H9 (cell line): ENCODE data around the gene PRRX1. TPM values are rescaled to one million over a fixed set of nuclear protein-coding genes. Genes with fewer than 3 reads are reported as not detected.

Source experiments
- DNase-seq: peaks from one replicate; pipeline ENCODE4 v3.0.0-alpha.2; 2017
- H2AFZ ChIP-seq: one replicate; pipeline ENCODE4 v1.6.1; 2013; ENCODE audit warnings: mild to moderate bottlenecking, low read length, control low read depth, moderate library complexity
- H2AK5ac ChIP-seq: 2 replicates; pipeline ENCODE4 v1.6.1; 2013; ENCODE audit warnings: low read length, control low read depth, mixed read lengths; ENCODE audit not compliant: insufficient read length
- H2BK120ac ChIP-seq: one replicate; pipeline ENCODE4 v1.6.1; 2013; ENCODE audit warnings: low read depth, mild to moderate bottlenecking, low read length, control low read depth, inconsistent platforms; ENCODE audit not compliant: poor library complexity, severe bottlenecking
- H2BK12ac ChIP-seq: 2 replicates; pipeline ENCODE4 v1.6.1; 2013; ENCODE audit warnings: low read length, control low read depth, mixed read lengths, low read depth; ENCODE audit not compliant: insufficient read length
- H2BK15ac ChIP-seq: 2 replicates; pipeline ENCODE4 v1.6.1; 2013; ENCODE audit warnings: low read depth, low read length, control low read depth
- H2BK20ac ChIP-seq: one replicate; pipeline ENCODE4 v1.6.1; 2013; ENCODE audit warnings: low read depth, mild to moderate bottlenecking, low read length, control low read depth, inconsistent platforms; ENCODE audit not compliant: poor library complexity, severe bottlenecking
- H2BK5ac ChIP-seq: 2 replicates; pipeline ENCODE4 v1.6.1; 2013; ENCODE audit warnings: low read length, control low read depth, mixed read lengths; ENCODE audit not compliant: insufficient read length
- H3K14ac ChIP-seq: 2 replicates; pipeline ENCODE4 v1.6.1; 2013; ENCODE audit warnings: low read length, control low read depth; ENCODE audit not compliant: insufficient read depth
- H3K18ac ChIP-seq: 2 replicates; pipeline ENCODE4 v1.6.1; 2013; ENCODE audit warnings: low read depth, mild to moderate bottlenecking, mixed read lengths, low read length, control low read depth; ENCODE audit not compliant: insufficient read length
- H3K23ac ChIP-seq: 2 replicates; pipeline ENCODE4 v1.6.1; 2013; ENCODE audit warnings: low read length, control low read depth, mixed read lengths, low read depth; ENCODE audit not compliant: insufficient read length
- H3K23me2 ChIP-seq: 2 replicates; pipeline ENCODE4 v1.6.1; 2013; ENCODE audit warnings: low read depth, mild to moderate bottlenecking, mixed read lengths, low read length, control low read depth; ENCODE audit not compliant: insufficient read length, poor library complexity, severe bottlenecking
- H3K27ac ChIP-seq: 2 replicates; pipeline ENCODE4 v1.5.1; 2013; ENCODE audit warnings: low read length, control low read depth, mixed read lengths, low read depth; ENCODE audit not compliant: insufficient read length
- H3K27me3 ChIP-seq: 2 replicates; pipeline ENCODE4 v1.6.1; 2013; ENCODE audit warnings: low read length, control low read depth, inconsistent platforms; ENCODE audit not compliant: insufficient read depth
- H3K4ac ChIP-seq: 2 replicates; pipeline ENCODE4 v1.6.1; 2013; ENCODE audit warnings: low read depth, mild to moderate bottlenecking, control low read depth, inconsistent platforms, low read length, moderate library complexity
- H3K4me1 ChIP-seq: 2 replicates; pipeline ENCODE4 v1.6.1; 2013; ENCODE audit warnings: low read length, control low read depth, inconsistent platforms; ENCODE audit not compliant: insufficient read depth
- H3K4me2 ChIP-seq: 2 replicates; pipeline ENCODE4 v1.6.1; 2013; ENCODE audit warnings: low read length, control low read depth, mixed read lengths; ENCODE audit not compliant: insufficient read length, insufficient read depth
- H3K56ac ChIP-seq: 2 replicates; pipeline ENCODE4 v1.6.1; 2013; ENCODE audit warnings: low read depth, mild to moderate bottlenecking, mixed read lengths, low read length, control low read depth; ENCODE audit not compliant: insufficient read length
- H3K79me1 ChIP-seq: 2 replicates; pipeline ENCODE4 v1.6.1; 2013; ENCODE audit warnings: low read depth, mild to moderate bottlenecking, moderate library complexity, low read length, control low read depth, inconsistent platforms; ENCODE audit not compliant: insufficient read depth, poor library complexity, severe bottlenecking
- H3K79me2 ChIP-seq: 2 replicates; pipeline ENCODE4 v1.6.1; 2013; ENCODE audit warnings: low read length, control low read depth, inconsistent platforms; ENCODE audit not compliant: insufficient read depth
- H3K9ac ChIP-seq: 2 replicates; pipeline ENCODE4 v1.6.1; 2013; ENCODE audit warnings: low read length, control low read depth, mixed read lengths; ENCODE audit not compliant: insufficient read length; ENCODE audit errors: extremely low read depth
- H3K9me3 ChIP-seq: one replicate; pipeline ENCODE4 v1.6.1; 2013; ENCODE audit warnings: low read depth, low read length, inconsistent platforms; ENCODE audit not compliant: control insufficient read depth
- H3T11ph ChIP-seq: one replicate; pipeline ENCODE4 v1.6.1; 2013; ENCODE audit warnings: mild to moderate bottlenecking, low read length, control low read depth, inconsistent platforms
- H4K20me1 ChIP-seq: one replicate; pipeline ENCODE4 v1.6.1; 2013; ENCODE audit not compliant: control insufficient read depth, insufficient read length, insufficient read depth
- H4K5ac ChIP-seq: 2 replicates; pipeline ENCODE4 v1.6.1; 2013; ENCODE audit warnings: low read depth, mild to moderate bottlenecking, mixed read lengths, low read length, control low read depth; ENCODE audit not compliant: insufficient read length
- H4K8ac ChIP-seq: replicated peaks from 2 replicates; pipeline ENCODE4 v1.6.1; 2013; ENCODE audit warnings: low read length, control low read depth, mixed read lengths, low read depth; ENCODE audit not compliant: insufficient read length
- H4K91ac ChIP-seq: 2 replicates; pipeline ENCODE4 v1.6.1; 2013; ENCODE audit warnings: low read depth, mild to moderate bottlenecking, moderate library complexity, mixed read lengths, low read length, control low read depth; ENCODE audit not compliant: insufficient read length
- H3K27ac Mint-ChIP-seq, 3 experiments: 2 replicates in 2 of 3; 3 replicates in 1 of 3; pipeline ENCODE4 v1.8.0; 2020 to 2021; ENCODE audit warnings: mixed read lengths in 3 of 3, mild to moderate bottlenecking in 1 of 3, moderate library complexity in 1 of 3
- H3K27me3 Mint-ChIP-seq: 2 replicates; pipeline ENCODE4 v1.8.0; 2021; ENCODE audit warnings: low read depth, mild to moderate bottlenecking, moderate library complexity, mixed read lengths
- H3K36me3 Mint-ChIP-seq, 3 experiments: 2 replicates in 2 of 3; 3 replicates in 1 of 3; pipeline ENCODE4 v1.8.0; 2020 to 2021; ENCODE audit warnings: low read depth in 3 of 3, mixed read lengths in 3 of 3; ENCODE audit not compliant: insufficient read depth in 1 of 3
- H3K4me1 Mint-ChIP-seq, 2 experiments: 2 replicates each; pipeline ENCODE4 v1.8.0; 2020; ENCODE audit warnings: mixed read lengths in 2 of 2
- H3K4me3 Mint-ChIP-seq, 2 experiments: 2 replicates in 1 of 2; 3 replicates in 1 of 2; pipeline ENCODE4 v1.8.0; 2020 to 2021; ENCODE audit warnings: mild to moderate bottlenecking in 2 of 2, mixed read lengths in 2 of 2, moderate library complexity in 1 of 2
- H3K9me3 Mint-ChIP-seq, 2 experiments: 2 replicates in 1 of 2; 3 replicates in 1 of 2; pipeline ENCODE4 v1.8.0; 2020; ENCODE audit warnings: mild to moderate bottlenecking in 2 of 2, mixed read lengths in 2 of 2, moderate library complexity in 1 of 2
- WGBS: extraction: QIAGEN DNeasy Blood & Tissue Kit; methylation state at CpG from one replicate; pipeline ENCODE4 v1.1.7; 2013; ENCODE audit warnings: missing lambda C conversion rate, low lambda C conversion rate, mixed read lengths; ENCODE audit not compliant: insufficient read length; ENCODE audit errors: extremely low coverage; 5-methylcytosine and 5-hydroxymethylcytosine counted together
- total RNA-seq: library from RNA; stranded (reverse); gene quantifications from 2 replicates; pipeline ENCODE4 v1.2.1, GENCODE V29; 2021
- TF ChIP-seq, protein P1 (sequence below): fragments of 200-600 bp; sonication (generic); conservative IDR thresholded peaks from 3 replicates; pipeline ENCODE4 v1.8.0; 2021; ENCODE audit warnings: antibody characterized with exemption, mild to moderate bottlenecking

The PRRX1 gene
- total RNA-seq, 1 experiment from 2014 or later = not detected

DNA sequence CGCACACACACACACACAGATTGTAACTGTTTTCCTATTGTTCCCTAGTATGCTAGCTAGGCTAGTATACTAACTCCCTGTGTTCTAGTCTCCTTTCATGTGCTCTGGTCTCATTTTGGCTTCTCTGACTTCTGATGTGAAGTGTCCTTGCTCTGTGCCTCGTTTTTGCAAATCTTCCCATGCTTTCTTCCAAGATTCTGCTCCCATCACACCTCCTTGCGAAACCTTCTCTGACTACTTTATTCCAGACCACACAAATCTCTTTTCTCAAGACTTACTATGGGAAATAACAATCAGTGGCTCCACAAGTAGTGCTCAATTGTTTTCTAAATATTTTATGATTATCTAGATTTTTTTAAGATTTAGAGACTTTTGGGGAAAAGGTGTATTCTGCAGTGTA, 10.3 kb downstream of the PRRX1 start:
- H4K20me1 ChIP-seq = no peaks in the 10 kb centered on the region
- TF ChIP-seq, protein P1, sequence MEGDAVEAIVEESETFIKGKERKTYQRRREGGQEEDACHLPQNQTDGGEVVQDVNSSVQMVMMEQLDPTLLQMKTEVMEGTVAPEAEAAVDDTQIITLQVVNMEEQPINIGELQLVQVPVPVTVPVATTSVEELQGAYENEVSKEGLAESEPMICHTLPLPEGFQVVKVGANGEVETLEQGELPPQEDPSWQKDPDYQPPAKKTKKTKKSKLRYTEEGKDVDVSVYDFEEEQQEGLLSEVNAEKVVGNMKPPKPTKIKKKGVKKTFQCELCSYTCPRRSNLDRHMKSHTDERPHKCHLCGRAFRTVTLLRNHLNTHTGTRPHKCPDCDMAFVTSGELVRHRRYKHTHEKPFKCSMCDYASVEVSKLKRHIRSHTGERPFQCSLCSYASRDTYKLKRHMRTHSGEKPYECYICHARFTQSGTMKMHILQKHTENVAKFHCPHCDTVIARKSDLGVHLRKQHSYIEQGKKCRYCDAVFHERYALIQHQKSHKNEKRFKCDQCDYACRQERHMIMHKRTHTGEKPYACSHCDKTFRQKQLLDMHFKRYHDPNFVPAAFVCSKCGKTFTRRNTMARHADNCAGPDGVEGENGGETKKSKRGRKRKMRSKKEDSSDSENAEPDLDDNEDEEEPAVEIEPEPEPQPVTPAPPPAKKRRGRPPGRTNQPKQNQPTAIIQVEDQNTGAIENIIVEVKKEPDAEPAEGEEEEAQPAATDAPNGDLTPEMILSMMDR = no peak
- no peak overlapping the region for H3K27ac ChIP-seq
- H3T11ph ChIP-seq = no peak overlapping the region
- H3K18ac ChIP-seq = no peak overlapping the region
- peaks cover 2% of the 10 kb centered on the region for H3K23me2 ChIP-seq
- no peak overlapping the region for H3K23ac ChIP-seq
- no peak overlapping the region for H2AFZ ChIP-seq
- no peak overlapping the region for H2BK12ac ChIP-seq
- DNase-seq = no peak
- no peaks in the 10 kb centered on the region for H3K79me2 ChIP-seq
- H3K4ac ChIP-seq = no peak overlapping the region
- peaks cover 20% of the 10 kb centered on the region for H3K27me3 ChIP-seq
- H3K56ac ChIP-seq = no peak overlapping the region
- Mint-ChIP-seq H3K4me3 (no peak overlapping the region), H3K27me3 (peaks cover 61% of the 10 kb centered on the region), H3K4me1 (peaks cover 11 to 13% of the 10 kb centered on the region in 2 experiments), H3K27ac (no peak overlapping the region), H3K9me3 (peaks cover 2 to 3% of the 10 kb centered on the region in 2 experiments; a peak in 2 of 5 replicates), H3K36me3 (peaks cover 0 to 2% (median 0%) of the 10 kb centered on the region in 3 experiments; a peak in 1 of 7 replicates)
- no peaks in the 10 kb centered on the region for H3K9me3 ChIP-seq
- no peak overlapping the region for H2BK20ac ChIP-seq
- no CpG with 5 or more reads among the region's 3 CpGs for WGBS
- no peak overlapping the region for H2AK5ac ChIP-seq
- H4K5ac ChIP-seq = no peak overlapping the region
- H4K8ac ChIP-seq = no peak overlapping the region
- H2BK5ac ChIP-seq = no peak overlapping the region
- H2BK120ac ChIP-seq = no peak overlapping the region
- no peak overlapping the region for H4K91ac ChIP-seq
- H3K4me2 ChIP-seq = no peak overlapping the region
- no peak overlapping the region for H2BK15ac ChIP-seq
- H3K9ac ChIP-seq = no peak overlapping the region
- H3K79me1 ChIP-seq = no peaks in the 10 kb centered on the region
- no peak overlapping the region for H3K14ac ChIP-seq
- no peaks in the 10 kb centered on the region for H3K4me1 ChIP-seq
